ENCODE results near the gene RGS12. TPM values are rescaled to one million over a fixed set of nuclear protein-coding genes. Genes with fewer than 3 reads are reported as not detected.

The RGS12 gene
- total RNA-seq, 1 donor from 2014 or later, result 13.4 TPM

- Histone ChIP-seq H3K9me3 (replicated peaks) (no peaks in the 10 kb centered on the region), H3K27me3 (ENCODE audit: low read depth) (peaks cover 12% of the 10 kb centered on the region), H3K4me1 (peaks cover 56% of the 10 kb centered on the region), H3K36me3 (no peaks in the 10 kb centered on the region), H3K4me3 (peak overlapping the region; percentile 98), H3K27ac (replicated peaks) (peak overlapping the region; percentile 98)
- TF ChIP-seq CTCF (IDR thresholded peaks at IDR 0.05; ENCODE audit: borderline replicate concordance), result no peak
- intact Hi-C loops (cut with micrococcal nuclease), result no loop called here
- DNase-seq, result no peak
Measured at GRCh38 chr4:3290889-3291321, 1.9 kb upstream of the RGS12 start.

- Histone ChIP-seq H3K4me1 (peaks cover 56% of the 10 kb centered on the region), H3K36me3 (no peaks in the 10 kb centered on the region), H3K27me3 (ENCODE audit: low read depth) (peaks cover 6% of the 10 kb centered on the region), H3K4me3 (peak overlapping the region; percentile 98), H3K9me3 (replicated peaks) (no peaks in the 10 kb centered on the region), H3K27ac (replicated peaks) (peak overlapping the region; percentile 98)
- no peak for DNase-seq
- intact Hi-C loops (cut with micrococcal nuclease), result no loop called here
- TF ChIP-seq CTCF (IDR thresholded peaks at IDR 0.05; ENCODE audit: borderline replicate concordance), result no peak
Measured at GRCh38 chr4:3291411-3291968, 1.3 kb upstream of the RGS12 start.

- H3K4me3 ChIP-seq, result peak overlapping the region; percentile 98
- intact Hi-C loops (cut with micrococcal nuclease), result no loop called here
- peak; percentile 68 for DNase-seq
- no peak for TF ChIP-seq CTCF (IDR thresholded peaks at IDR 0.05; ENCODE audit: borderline replicate concordance)
- H3K9me3 ChIP-seq (replicated peaks), result no peaks in the 10 kb centered on the region
- H3K36me3 ChIP-seq, result no peaks in the 10 kb centered on the region
- H3K27me3 ChIP-seq (ENCODE audit: low read depth), result peaks cover under 1% of the 10 kb centered on the region
- H3K4me1 ChIP-seq, result peaks cover 56% of the 10 kb centered on the region
- peak overlapping the region; percentile 98 for H3K27ac ChIP-seq (replicated peaks)
Measured at GRCh38 chr4:3291969-3292570, 751 bp upstream of the RGS12 start.

GRCh38 chr4:3293401-3294391 is 875 bp downstream of the RGS12 start:
- peak overlapping the region; percentile 98 for H3K27ac ChIP-seq (replicated peaks)
- DNase-seq, result no peak
- no peaks in the 10 kb centered on the region for H3K9me3 ChIP-seq (replicated peaks)
- no peaks in the 10 kb centered on the region for H3K36me3 ChIP-seq
- H3K27me3 ChIP-seq (ENCODE audit: low read depth), result no peaks in the 10 kb centered on the region
- H3K4me3 ChIP-seq, result peak overlapping the region; percentile 98
- intact Hi-C loops (cut with micrococcal nuclease), result no loop called here
- no peak for TF ChIP-seq CTCF (IDR thresholded peaks at IDR 0.05; ENCODE audit: borderline replicate concordance)
- peaks cover 40% of the 10 kb centered on the region for H3K4me1 ChIP-seq

GRCh38 chr4:3294401-3295241 is 1.8 kb downstream of the RGS12 start:
- peak overlapping the region; percentile 98 for H3K27ac ChIP-seq (replicated peaks)
- H3K36me3 ChIP-seq, result no peaks in the 10 kb centered on the region
- no peak for DNase-seq
- intact Hi-C loops (cut with micrococcal nuclease), result no loop called here
- H3K4me1 ChIP-seq, result peaks cover 43% of the 10 kb centered on the region
- H3K27me3 ChIP-seq (ENCODE audit: low read depth), result no peaks in the 10 kb centered on the region
- peak overlapping the region; percentile 98 for H3K4me3 ChIP-seq
- no peaks in the 10 kb centered on the region for H3K9me3 ChIP-seq (replicated peaks)
- TF ChIP-seq CTCF (IDR thresholded peaks at IDR 0.05; ENCODE audit: borderline replicate concordance), result no peak

All from left ventricle myocardium inferior (tissue), 1 donor.